Suprapubic skin (tissue), 4 donors: Measurements from ENCODE around the gene BTD. TPM values are rescaled to one million over a fixed set of nuclear protein-coding genes. Genes with fewer than 3 reads are reported as not detected.

ENCODE experiments used
- DNase-seq, 2 donors: peaks; one replicate each; pipeline ENCODE4 v3.0.0-alpha.2; 2019; ENCODE audit warnings: low spot score in 2 of 2
- H3K27ac ChIP-seq: fragments of 200-600 bp; sonication (generic); one replicate; pipeline ENCODE4 v1.5.1; 2019
- H3K27me3 ChIP-seq: fragments of 200-600 bp; sonication (generic); one replicate; pipeline ENCODE4 v1.5.1; 2019
- H3K36me3 ChIP-seq: fragments of 200-600 bp; sonication (generic); one replicate; pipeline ENCODE4 v1.5.1; 2019
- H3K4me1 ChIP-seq: fragments of 200-600 bp; sonication (generic); one replicate; pipeline ENCODE4 v1.5.1; 2019
- H3K4me3 ChIP-seq: fragments of 200-600 bp; sonication (generic); one replicate; pipeline ENCODE4 v1.5.1; 2019; ENCODE audit warnings: mild to moderate bottlenecking
- H3K9me3 ChIP-seq: fragments of 200-600 bp; sonication (generic); one replicate; pipeline ENCODE4 v1.5.1; 2019
- EP300 ChIP-seq: sonication (generic); formaldehyde crosslinking; IDR thresholded peaks from one replicate; pipeline ENCODE4 v1.6.1; 2017; ENCODE audit warnings: antibody characterized with exemption
- POLR2A ChIP-seq, 2 donors: fragments of 450-650 bp; IDR thresholded peaks; one replicate each; pipeline ENCODE4 v1.6.1; 2017; ENCODE audit warnings: antibody characterized with exemption in 2 of 2, mild to moderate bottlenecking in 2 of 2, moderate library complexity in 2 of 2
- POLR2AphosphoS5 ChIP-seq, 3 donors: sonication (generic); formaldehyde crosslinking; IDR thresholded peaks; one replicate each; pipeline ENCODE4 v1.6.1; 2017; ENCODE audit warnings: antibody characterized with exemption in 3 of 3
- WGBS: methylation state at CpG from one replicate; pipeline ENCODE4 v1.1.5; 2018; 5-methylcytosine and 5-hydroxymethylcytosine counted together
- total RNA-seq, 4 donors: library from RNA; depleted of rRNA; stranded (reverse); fragments of >200 nt; gene quantifications; one replicate each; pipeline ENCODE4 v1.1.0, GENCODE V29; 2016
- TF ChIP-seq, protein P1 (sequence below), 2 donors: fragments of 200-600 bp in 1 of 2; fragments of 450-650 bp in 1 of 2; sonication (generic) in 1 of 2; IDR thresholded peaks; one replicate each; pipeline ENCODE4 v1.5.1; 2016 to 2019; ENCODE audit warnings: antibody characterized with exemption in 2 of 2, mild to moderate bottlenecking in 1 of 2, moderate library complexity in 1 of 2

BTD gene
- total RNA-seq, 4 donors from 2014 or later, result 16.9 to 25.9 (median 19.1) TPM

DNA sequence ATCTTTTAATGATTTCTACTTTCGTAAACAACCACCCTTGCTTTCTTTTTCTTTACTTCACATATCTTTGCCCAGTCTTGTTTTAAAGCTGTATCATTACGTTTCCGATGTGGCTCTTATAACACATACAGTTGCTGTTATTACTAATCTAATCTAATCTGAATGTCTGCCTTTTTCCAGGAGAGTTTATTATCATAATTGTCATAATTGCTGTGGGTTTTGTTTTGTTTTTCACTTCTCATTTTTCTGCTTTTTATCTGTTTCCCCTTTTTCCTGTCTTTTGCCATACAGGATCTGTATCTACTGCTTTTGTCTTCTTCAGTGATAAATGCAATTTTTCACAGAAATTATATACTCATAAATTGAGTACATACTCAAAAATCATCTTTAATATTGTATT lies 25.1 kb upstream of the BTD start:
- 88% methylated on average over 3 of the region's 3 CpGs for WGBS
- Histone ChIP-seq H3K4me3 (no peak overlapping the region), H3K36me3 (peaks cover 31% of the 10 kb centered on the region), H3K27ac (no peak overlapping the region), H3K4me1 (peaks cover 16% of the 10 kb centered on the region), H3K9me3 (no peaks in the 10 kb centered on the region), H3K27me3 (no peaks in the 10 kb centered on the region)
- TF ChIP-seq EP300, result no peak
- TF ChIP-seq, protein P1, sequence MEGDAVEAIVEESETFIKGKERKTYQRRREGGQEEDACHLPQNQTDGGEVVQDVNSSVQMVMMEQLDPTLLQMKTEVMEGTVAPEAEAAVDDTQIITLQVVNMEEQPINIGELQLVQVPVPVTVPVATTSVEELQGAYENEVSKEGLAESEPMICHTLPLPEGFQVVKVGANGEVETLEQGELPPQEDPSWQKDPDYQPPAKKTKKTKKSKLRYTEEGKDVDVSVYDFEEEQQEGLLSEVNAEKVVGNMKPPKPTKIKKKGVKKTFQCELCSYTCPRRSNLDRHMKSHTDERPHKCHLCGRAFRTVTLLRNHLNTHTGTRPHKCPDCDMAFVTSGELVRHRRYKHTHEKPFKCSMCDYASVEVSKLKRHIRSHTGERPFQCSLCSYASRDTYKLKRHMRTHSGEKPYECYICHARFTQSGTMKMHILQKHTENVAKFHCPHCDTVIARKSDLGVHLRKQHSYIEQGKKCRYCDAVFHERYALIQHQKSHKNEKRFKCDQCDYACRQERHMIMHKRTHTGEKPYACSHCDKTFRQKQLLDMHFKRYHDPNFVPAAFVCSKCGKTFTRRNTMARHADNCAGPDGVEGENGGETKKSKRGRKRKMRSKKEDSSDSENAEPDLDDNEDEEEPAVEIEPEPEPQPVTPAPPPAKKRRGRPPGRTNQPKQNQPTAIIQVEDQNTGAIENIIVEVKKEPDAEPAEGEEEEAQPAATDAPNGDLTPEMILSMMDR (IDR thresholded peaks at IDR 0.05), result no peak
- TF ChIP-seq POLR2AphosphoS5 (IDR thresholded peaks at IDR 0.05), result no peak
- no peak for TF ChIP-seq POLR2A (IDR thresholded peaks at IDR 0.05)
- DNase-seq, result no peak

DNA sequence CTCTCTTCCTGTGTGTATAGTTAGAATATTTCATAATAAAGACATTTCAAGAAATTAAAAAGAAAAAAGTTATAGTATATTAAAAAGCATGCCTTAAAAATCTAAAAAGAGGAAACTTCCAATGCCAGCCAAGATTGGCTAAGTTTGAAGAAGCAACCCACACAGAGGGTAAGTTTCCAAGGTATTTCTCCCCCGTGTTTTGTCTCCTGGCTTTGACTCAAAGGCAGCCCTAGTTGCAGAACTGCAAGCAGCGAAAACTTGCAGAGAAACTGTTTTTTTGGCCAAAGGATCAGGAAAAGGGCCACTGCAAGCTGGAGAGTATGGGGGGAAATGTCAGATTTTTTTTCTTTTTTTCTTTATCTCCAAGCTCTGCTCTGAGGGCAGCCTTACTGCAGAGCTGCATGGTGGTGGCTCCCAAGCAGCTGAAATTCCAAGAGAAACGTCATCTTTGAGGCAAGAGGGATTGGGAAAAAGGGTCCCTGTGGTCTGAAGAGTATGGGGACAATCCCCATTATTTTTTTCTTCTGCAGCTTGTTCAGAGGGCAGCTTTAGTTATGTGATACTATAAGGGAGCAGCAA lies 23.2 kb upstream of the BTD start:
- Histone ChIP-seq H3K27ac (no peak overlapping the region), H3K36me3 (peaks cover 42% of the 10 kb centered on the region), H3K27me3 (no peaks in the 10 kb centered on the region), H3K4me3 (no peak overlapping the region), H3K9me3 (no peaks in the 10 kb centered on the region), H3K4me1 (peaks cover 16% of the 10 kb centered on the region)
- DNase-seq, result no peak
- TF ChIP-seq POLR2AphosphoS5 (IDR thresholded peaks at IDR 0.05) (no peak), EP300 (no peak), POLR2A (IDR thresholded peaks at IDR 0.05) (no peak)
- TF ChIP-seq, protein P1 (IDR thresholded peaks at IDR 0.05), result no peak
- WGBS, result 52% methylated on average over 3 of the region's 3 CpGs

DNA sequence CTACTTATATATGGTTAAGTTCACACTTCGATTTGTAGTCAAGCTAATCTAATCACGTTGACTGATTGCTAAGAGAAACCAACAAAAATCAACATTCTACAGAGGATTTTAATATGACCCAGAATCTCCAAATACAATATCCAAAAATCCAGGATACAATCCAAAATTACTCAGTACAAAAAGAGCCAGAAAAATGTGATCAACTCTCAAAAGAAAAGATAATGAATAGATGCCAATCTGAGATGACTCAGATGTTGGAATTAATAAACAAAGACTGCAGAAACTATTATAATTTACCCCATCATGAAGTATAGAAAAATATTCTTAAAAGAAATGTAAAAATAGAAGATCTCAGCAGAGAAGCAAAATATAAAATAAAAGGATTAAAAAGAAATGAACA lies 22.5 kb upstream of the BTD start:
- Histone ChIP-seq H3K9me3 (no peaks in the 10 kb centered on the region), H3K36me3 (peaks cover 42% of the 10 kb centered on the region), H3K4me1 (peaks cover 16% of the 10 kb centered on the region), H3K4me3 (no peak overlapping the region), H3K27me3 (no peaks in the 10 kb centered on the region), H3K27ac (no peak overlapping the region)
- no peak for DNase-seq
- 51% methylated on average over 2 of the region's 2 CpGs for WGBS
- TF ChIP-seq POLR2AphosphoS5 (IDR thresholded peaks at IDR 0.05) (no peak), POLR2A (IDR thresholded peaks at IDR 0.05) (no peak), EP300 (no peak)
- TF ChIP-seq, protein P1 (IDR thresholded peaks at IDR 0.05), result no peak

DNA sequence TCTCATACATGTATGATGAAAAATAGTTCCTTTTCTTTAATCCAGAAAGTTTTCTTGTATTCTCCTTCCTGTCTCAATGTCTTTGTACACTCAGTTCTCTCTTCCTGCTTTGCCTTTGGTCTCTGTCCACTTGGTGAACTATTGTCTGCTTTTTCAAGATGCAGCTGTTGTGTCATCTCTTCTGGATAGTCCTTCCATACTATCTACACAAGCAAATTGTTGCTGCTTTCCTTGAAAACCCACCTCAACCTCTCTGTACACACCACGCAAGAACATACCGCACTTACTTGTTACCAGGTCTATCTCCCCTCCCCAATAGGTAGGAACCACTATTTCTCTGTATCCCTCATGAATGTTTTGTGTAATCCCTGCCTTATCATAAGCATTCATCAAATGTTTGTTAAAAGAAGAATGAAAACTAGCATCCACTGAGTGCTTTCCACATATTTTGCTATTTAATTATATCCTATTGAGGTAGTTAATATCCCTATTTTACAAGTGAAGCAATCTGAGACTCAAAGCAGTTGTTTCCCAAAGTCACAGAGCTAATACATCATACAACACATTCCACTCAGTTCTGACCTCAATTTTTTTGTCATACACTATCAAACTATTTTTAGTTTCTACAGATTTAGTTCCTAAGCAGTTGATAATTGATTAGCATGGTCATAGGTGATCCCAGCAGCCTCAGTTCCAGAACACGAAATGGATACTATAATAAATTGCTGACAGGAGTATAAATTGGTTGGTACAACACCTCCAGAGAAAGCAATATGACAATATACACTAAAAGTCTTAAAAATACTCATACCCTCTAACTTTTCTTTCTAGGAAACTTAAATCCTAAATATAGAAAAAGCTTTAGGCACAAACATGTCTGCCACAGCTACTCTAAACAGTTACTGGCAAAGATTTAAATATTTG lies 19.8 kb upstream of the BTD start:
- no peak for DNase-seq
- H3K27ac ChIP-seq, result no peak overlapping the region
- TF ChIP-seq POLR2AphosphoS5 (IDR thresholded peaks at IDR 0.05) (no peak), POLR2A (IDR thresholded peaks at IDR 0.05) (no peak), EP300 (no peak)
- TF ChIP-seq, protein P1 (IDR thresholded peaks at IDR 0.05), result no peak
- WGBS, result 93% methylated on average over 3 of the region's 3 CpGs
- H3K4me3 ChIP-seq, result no peak overlapping the region
- no peaks in the 10 kb centered on the region for H3K9me3 ChIP-seq
- H3K27me3 ChIP-seq, result no peaks in the 10 kb centered on the region
- H3K4me1 ChIP-seq, result peaks cover 16% of the 10 kb centered on the region
- H3K36me3 ChIP-seq, result peaks cover 59% of the 10 kb centered on the region
